Upper lobe of right lung (tissue), 1 donor: Measurements from ENCODE around the gene DNAH10. TPM values are rescaled to one million over a fixed set of nuclear protein-coding genes. Genes with fewer than 3 reads are reported as not detected.
A peak's percentile ranks its signal among the peaks of the same experiment; 100 is the strongest.

Source experiments
- ATAC-seq: fragments of 200-7000 bp; cut with Tn5 transposase; one replicate; pipeline ENCODE4 v1.9.1; 2020; ENCODE audit warnings: mild to moderate bottlenecking, moderate library complexity
- DNase-seq: peaks from one replicate; pipeline ENCODE4 v3.0.0-alpha.2; 2020
- H3K27ac ChIP-seq: fragments of 200-600 bp; one replicate; pipeline ENCODE4 v1.8.0; 2022
- H3K27me3 ChIP-seq: fragments of 200-600 bp; one replicate; pipeline ENCODE4 v1.8.0; 2022; ENCODE audit warnings: mild to moderate bottlenecking
- H3K36me3 ChIP-seq: fragments of 200-600 bp; one replicate; pipeline ENCODE4 v1.8.0; 2022
- H3K4me1 ChIP-seq: fragments of 200-600 bp; one replicate; pipeline ENCODE4 v1.8.0; 2022
- H3K4me3 ChIP-seq: fragments of 200-600 bp; one replicate; pipeline ENCODE4 v1.8.0; 2022; ENCODE audit warnings: mild to moderate bottlenecking
- H3K9me3 ChIP-seq: fragments of 200-600 bp; one replicate; pipeline ENCODE4 v1.8.0; 2022
- intact Hi-C: fragments of 100-400 bp; cut with DNase I; formaldehyde crosslinking; loops from one replicate; pipeline ENCODE4 v1.11.0; 2022
- total RNA-seq: library from RNA; stranded (reverse); fragmentation: NEBNext Ultra II Directional; extraction: Animal tissue kit (Norgen Biotek cat#: 25700); gene quantifications from one replicate; pipeline ENCODE4 v1.2.1, GENCODE V29; 2021
- TF ChIP-seq, protein P1 (sequence below): fragments of 200-600 bp; IDR thresholded peaks from one replicate; pipeline ENCODE4 v1.8.0; 2022; ENCODE audit warnings: antibody characterized with exemption
- donor health status: DM: no; HTN: yes; CAD: no; lungs with severe emphysema.

DNAH10 gene
- total RNA-seq, 1 donor from 2014 or later = 0.23 TPM

DNA sequence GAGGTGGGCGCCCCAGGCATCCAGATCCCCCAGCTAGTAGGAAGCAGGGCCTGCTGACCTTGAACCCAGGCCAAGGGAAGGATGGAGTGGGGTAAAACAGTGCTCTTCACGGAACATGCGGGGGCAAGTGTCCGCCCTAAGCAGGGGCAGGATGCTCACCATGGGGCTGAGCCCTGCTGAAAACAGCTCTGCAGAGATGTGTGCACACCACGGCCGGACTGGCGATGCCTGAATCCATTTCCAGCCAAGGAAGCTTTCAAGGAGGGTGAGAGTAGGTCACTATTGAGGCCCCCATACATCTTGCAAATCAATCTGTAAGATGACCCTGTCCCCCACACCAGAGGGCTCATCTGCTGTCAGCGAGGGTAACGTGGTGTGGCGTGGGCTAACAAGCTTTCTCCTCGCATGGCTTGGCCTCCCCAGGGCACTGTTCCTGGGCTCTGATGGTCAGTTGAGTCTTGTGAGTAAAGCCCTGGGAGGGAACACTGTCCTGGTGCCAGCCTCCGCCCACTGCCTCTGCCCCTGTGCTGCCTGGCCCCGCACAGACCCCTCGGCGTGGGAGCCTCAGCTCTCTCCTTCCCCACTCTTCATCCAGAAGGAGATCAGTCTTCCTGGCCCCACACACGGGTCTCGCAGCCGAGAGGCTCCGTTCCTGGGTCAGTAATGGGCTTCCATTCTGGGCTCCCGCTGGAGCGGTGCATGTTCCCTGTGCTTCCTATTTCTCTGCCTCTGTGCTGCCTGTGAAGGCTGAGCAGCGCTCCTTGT, 141.4 kb downstream of the DNAH10 start:
- Histone ChIP-seq H3K27me3 (no peaks in the 10 kb centered on the region), H3K4me3 (no peak overlapping the region), H3K36me3 (no peaks in the 10 kb centered on the region), H3K9me3 (no peaks in the 10 kb centered on the region), H3K27ac (no peak overlapping the region), H3K4me1 (no peaks in the 10 kb centered on the region)
- DNase-seq (no peak), ATAC-seq (no peak)
- intact Hi-C loops = loop anchor here (10.0 kb wide), 2 partner anchors 81 to 871 kb away; no protein-coding TSS in a partner anchor
- TF ChIP-seq, protein P1, sequence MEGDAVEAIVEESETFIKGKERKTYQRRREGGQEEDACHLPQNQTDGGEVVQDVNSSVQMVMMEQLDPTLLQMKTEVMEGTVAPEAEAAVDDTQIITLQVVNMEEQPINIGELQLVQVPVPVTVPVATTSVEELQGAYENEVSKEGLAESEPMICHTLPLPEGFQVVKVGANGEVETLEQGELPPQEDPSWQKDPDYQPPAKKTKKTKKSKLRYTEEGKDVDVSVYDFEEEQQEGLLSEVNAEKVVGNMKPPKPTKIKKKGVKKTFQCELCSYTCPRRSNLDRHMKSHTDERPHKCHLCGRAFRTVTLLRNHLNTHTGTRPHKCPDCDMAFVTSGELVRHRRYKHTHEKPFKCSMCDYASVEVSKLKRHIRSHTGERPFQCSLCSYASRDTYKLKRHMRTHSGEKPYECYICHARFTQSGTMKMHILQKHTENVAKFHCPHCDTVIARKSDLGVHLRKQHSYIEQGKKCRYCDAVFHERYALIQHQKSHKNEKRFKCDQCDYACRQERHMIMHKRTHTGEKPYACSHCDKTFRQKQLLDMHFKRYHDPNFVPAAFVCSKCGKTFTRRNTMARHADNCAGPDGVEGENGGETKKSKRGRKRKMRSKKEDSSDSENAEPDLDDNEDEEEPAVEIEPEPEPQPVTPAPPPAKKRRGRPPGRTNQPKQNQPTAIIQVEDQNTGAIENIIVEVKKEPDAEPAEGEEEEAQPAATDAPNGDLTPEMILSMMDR = no peak

DNA sequence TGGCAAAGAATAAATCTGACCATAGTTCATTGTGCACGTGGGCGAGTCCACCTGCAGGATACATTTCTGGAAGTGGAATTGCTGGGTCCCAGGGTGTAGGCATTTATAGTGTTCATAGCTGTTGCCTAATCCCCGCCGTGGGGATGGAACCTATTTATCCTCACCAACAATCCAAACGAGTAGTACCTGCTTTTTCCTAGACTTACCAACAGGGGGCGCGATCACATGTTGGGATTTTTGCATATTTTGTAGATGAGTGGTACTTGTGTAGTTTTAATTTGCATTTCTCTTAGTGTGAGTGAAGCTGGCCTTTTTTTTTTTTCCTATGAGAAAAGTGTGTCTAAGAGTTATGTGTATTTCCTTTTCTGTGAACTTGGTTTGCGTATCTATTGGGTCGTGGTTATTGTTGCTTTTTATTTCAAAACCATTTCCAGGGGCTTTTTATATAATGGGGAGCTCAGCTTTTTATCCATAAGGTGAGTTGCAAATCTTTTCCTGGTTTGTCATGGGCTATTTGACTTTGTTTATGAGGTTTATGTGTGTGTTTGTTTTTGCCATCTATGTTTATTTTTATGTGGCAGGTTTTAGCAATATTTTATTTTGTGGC, 143.3 kb downstream of the DNAH10 start:
- Histone ChIP-seq H3K27me3 (no peaks in the 10 kb centered on the region), H3K4me3 (no peak overlapping the region), H3K4me1 (no peaks in the 10 kb centered on the region), H3K36me3 (no peaks in the 10 kb centered on the region), H3K27ac (no peak overlapping the region), H3K9me3 (no peaks in the 10 kb centered on the region)
- TF ChIP-seq, protein P1 = peak; percentile 86
- intact Hi-C loops = loop anchor here (10.0 kb wide), 2 partner anchors 79 to 869 kb away; no protein-coding TSS in a partner anchor
- ATAC-seq (peak; percentile 84), DNase-seq (no peak)

DNA sequence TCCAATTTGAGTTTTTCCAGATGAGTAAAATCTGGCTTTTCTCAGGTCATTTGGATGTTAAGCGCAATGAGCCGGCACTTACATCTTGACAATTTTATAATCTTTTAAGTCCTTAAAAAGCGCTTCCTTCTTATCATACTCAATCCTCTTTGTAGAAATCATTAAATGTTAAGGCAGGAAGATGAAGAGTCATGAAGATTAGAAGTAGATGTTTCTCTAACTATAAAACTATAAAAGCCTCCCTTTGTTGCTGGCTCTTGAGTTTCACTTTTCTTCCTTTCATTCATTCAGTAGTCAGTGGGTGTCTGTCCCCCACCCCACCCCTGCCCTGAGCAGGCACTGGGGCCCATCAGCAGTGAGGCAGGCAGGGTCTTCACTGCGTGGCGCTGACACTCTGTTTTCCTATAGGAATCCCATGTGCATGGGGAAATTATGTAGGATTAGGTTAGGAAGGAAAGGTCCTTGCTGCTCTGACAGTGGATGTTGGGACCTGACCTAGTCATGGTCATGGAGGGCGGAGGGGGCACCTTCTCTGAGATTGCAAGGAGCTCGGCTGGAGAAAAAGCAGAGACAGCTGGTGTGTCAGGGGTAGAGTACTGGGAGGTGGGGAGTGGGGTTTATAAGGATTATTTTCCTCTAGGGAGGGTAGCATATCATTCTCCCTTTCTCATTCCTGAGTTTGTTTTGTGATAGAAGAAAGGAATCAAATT, 144.8 kb downstream of the DNAH10 start:
- TF ChIP-seq, protein P1 = no peak
- intact Hi-C loops = loop anchor here (10.0 kb wide), 2 partner anchors 78 to 868 kb away; no protein-coding TSS in a partner anchor
- no peaks in the 10 kb centered on the region for H3K9me3 ChIP-seq
- no peak overlapping the region for H3K27ac ChIP-seq
- ATAC-seq = no peak
- DNase-seq = no peak
- no peaks in the 10 kb centered on the region for H3K4me1 ChIP-seq
- H3K27me3 ChIP-seq = no peaks in the 10 kb centered on the region
- H3K36me3 ChIP-seq = no peaks in the 10 kb centered on the region
- no peak overlapping the region for H3K4me3 ChIP-seq

DNA sequence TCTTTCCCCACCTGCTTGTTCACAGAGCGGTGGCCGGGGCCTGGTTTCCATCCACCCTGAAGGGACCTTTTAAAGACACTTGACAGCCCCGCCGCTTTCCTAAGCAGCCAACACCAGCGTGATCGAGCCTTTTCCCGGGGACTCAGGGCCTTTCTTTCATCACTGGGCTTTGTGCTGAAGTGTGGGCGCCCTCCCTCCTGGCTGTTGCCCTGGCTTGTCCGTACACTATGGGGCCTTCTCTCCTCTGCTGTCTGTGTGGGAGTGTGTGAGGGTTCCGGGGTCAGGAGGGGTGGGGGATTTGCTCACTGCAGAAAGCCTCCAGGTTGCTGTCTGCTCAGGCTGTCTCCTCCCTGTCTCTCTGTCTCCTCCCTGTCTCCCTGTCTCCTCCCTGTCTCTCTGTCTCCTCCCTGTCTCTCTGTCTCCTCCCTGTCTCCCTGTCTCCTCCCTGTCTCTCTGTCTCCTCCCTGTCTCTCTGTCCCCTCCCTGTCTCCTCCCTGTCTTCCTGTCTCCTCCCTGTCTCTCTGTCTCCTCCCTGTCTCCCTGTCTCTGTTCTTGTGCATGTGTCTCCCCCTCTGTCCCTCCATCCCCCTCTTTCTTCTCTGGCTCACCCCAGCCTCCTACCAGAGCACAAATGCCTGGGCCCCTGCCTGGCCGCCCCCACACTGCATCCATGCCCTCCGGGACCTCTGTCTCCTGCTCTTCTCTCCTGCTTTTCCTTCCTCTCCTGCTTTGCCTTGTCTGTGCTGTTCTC, 145.8 kb downstream of the DNAH10 start:
- TF ChIP-seq, protein P1 = no peak
- DNase-seq = no peak
- Histone ChIP-seq H3K36me3 (no peaks in the 10 kb centered on the region), H3K4me3 (no peak overlapping the region), H3K4me1 (no peaks in the 10 kb centered on the region), H3K27me3 (no peaks in the 10 kb centered on the region), H3K27ac (no peak overlapping the region), H3K9me3 (no peaks in the 10 kb centered on the region)
- no peak for ATAC-seq
- intact Hi-C loops = loop anchor here (10.0 kb wide), 2 partner anchors 77 to 867 kb away; no protein-coding TSS in a partner anchor
